HepG2 (cell line): ENCODE results near the gene RPTOR. TPM values are rescaled to one million over a fixed set of nuclear protein-coding genes. Genes with fewer than 3 reads are reported as not detected.

Experiments used
- ATAC-seq: fragments of 200-7000 bp; cut with Tn5 transposase; 3 replicates; pipeline ENCODE4 v1.9.1; 2020; ENCODE audit warnings: mild to moderate bottlenecking, moderate library complexity
- BruUV-seq: library from RNA; stranded (reverse); fragments of 400-500 nt; replicated peaks from 2 replicates; lab custom pipeline; 2021; lab: Mats Ljungman, UMichigan
- CTCF ChIA-PET: fragments of 300-600 bp; formaldehyde crosslinking; extraction: SDS; loops from one replicate; lab custom pipeline; 2021; ENCODE audit warnings: low total read pairs, inconsistent platforms, low intra/inter-chr PET ratio; lab: Yijun Ruan, JAX
- POLR2A ChIA-PET: fragments of 350-600 bp; sonication (Branson Sonifier 250); formaldehyde crosslinking; loops from one replicate; lab custom pipeline; 2020; ENCODE audit warnings: antibody characterized with exemption, inconsistent platforms; lab: Yijun Ruan, JAX
- DNase-seq: peaks from one replicate; pipeline ENCODE4 v3.0.0-alpha.2; 2015; ENCODE audit warnings: low spot score
- FAIRE-seq: peaks from 3 replicates; lab custom pipeline; 2011; peaks lifted over from hg19 to GRCh38; lab: Jason Lieb, UNC
- H2AFZ ChIP-seq: one replicate; pipeline ENCODE4 v1.6.1; 2011; ENCODE audit warnings: low read length, inconsistent platforms
- H3K27ac ChIP-seq: fragments of 300-600 bp; 3 replicates; pipeline ENCODE4 v1.8.0; 2011; ENCODE audit warnings: mixed run types, mild to moderate bottlenecking, mixed read lengths, low read length, inconsistent platforms; ENCODE audit not compliant: insufficient read depth; ENCODE audit errors: extremely low read length
- H3K27me3 ChIP-seq, 2 experiments: fragments of 200-600 bp in 1 of 2; 2 replicates in 1 of 2; 3 replicates in 1 of 2; pipeline versions ENCODE4 v1.6.0 to v1.8.0; 2011; ENCODE audit warnings: low read length in 2 of 2, mild to moderate bottlenecking in 2 of 2, moderate library complexity in 2 of 2, inconsistent platforms in 1 of 2; ENCODE audit not compliant: insufficient read depth in 2 of 2, control insufficient read depth in 1 of 2
- H3K36me3 ChIP-seq, 2 experiments: fragments of 200-600 bp in 1 of 2; replicated peaks in 1 of 2; 2 replicates in 1 of 2; 3 replicates in 1 of 2; pipeline versions ENCODE4 v1.5.1 to v1.8.0; 2011; ENCODE audit warnings: low read length in 2 of 2, inconsistent platforms in 1 of 2; ENCODE audit not compliant: insufficient read depth in 2 of 2, control insufficient read depth in 1 of 2
- H3K4me1 ChIP-seq: 2 replicates; pipeline ENCODE4 v1.5.1; 2012; ENCODE audit warnings: low read length, inconsistent platforms; ENCODE audit not compliant: insufficient read depth
- H3K4me2 ChIP-seq: 2 replicates; pipeline ENCODE4 v1.6.0; 2011; ENCODE audit warnings: low read depth, low read length, inconsistent platforms
- H3K4me3 ChIP-seq, 3 experiments: fragments of 200-600 bp in 1 of 3; sonication (generic), shearing (Covaris generic) in 1 of 3; replicated peaks in 1 of 3; 2 replicates each; pipeline ENCODE4 v1.5.1; 2011 to 2016; ENCODE audit warnings: low read length in 3 of 3, inconsistent platforms in 2 of 3, low read depth in 2 of 3, mild to moderate bottlenecking in 2 of 3, control low read depth in 1 of 3, mixed read lengths in 1 of 3; ENCODE audit not compliant: insufficient read depth in 1 of 3
- H3K79me2 ChIP-seq: one replicate; pipeline ENCODE4 v1.6.1; 2011; ENCODE audit warnings: low read length, inconsistent platforms; ENCODE audit not compliant: insufficient read depth
- H3K9ac ChIP-seq: 2 replicates; pipeline ENCODE4 v1.6.0; 2011; ENCODE audit warnings: mild to moderate bottlenecking, low read depth, low read length, inconsistent platforms; ENCODE audit not compliant: insufficient read depth
- H3K9me3 ChIP-seq: 2 replicates; pipeline ENCODE4 v1.5.1; 2012; ENCODE audit warnings: mild to moderate bottlenecking, low read length
- H4K20me1 ChIP-seq: 2 replicates; pipeline ENCODE4 v1.6.0; 2011; ENCODE audit warnings: inconsistent platforms, mild to moderate bottlenecking, low read length, moderate library complexity; ENCODE audit not compliant: insufficient read depth
- AGO2 ChIP-seq: fragments of 200-400 bp; formaldehyde crosslinking; optimal IDR thresholded peaks from 2 replicates; pipeline ENCODE3; 2017; ENCODE audit warnings: mild to moderate bottlenecking, low read depth, low read length, moderate library complexity
- ARID2 ChIP-seq: sonication (generic); formaldehyde crosslinking; IDR thresholded peaks from 2 replicates; pipeline ENCODE4 v1.8.1; 2022; ENCODE audit warnings: mild to moderate bottlenecking, missing genetic modification reagents, borderline replicate concordance
- CTCF ChIP-seq: sonication (generic); formaldehyde crosslinking; IDR thresholded peaks from 2 replicates; pipeline ENCODE4 v1.5.0; 2020; ENCODE audit warnings: mild to moderate bottlenecking, missing genetic modification reagents, moderate library complexity
- ERF ChIP-seq: IDR thresholded peaks from 2 replicates; pipeline ENCODE4 v1.6.1; 2018; ENCODE audit warnings: missing biosample characterization, missing genetic modification reagents
- ETV6 ChIP-seq: sonication (generic); formaldehyde crosslinking; conservative IDR thresholded peaks from 2 replicates; pipeline ENCODE4 v1.4.0; 2020; ENCODE audit warnings: missing genetic modification reagents
- EZH2 ChIP-seq: conservative IDR thresholded peaks from 2 replicates; pipeline ENCODE4 v1.6.1; 2012; ENCODE audit warnings: mild to moderate bottlenecking, low read depth, low read length, moderate library complexity
- FOXP1 ChIP-seq, 2 experiments: fragments of 450-650 bp in 1 of 2; IDR thresholded peaks; 2 replicates each; pipeline ENCODE4 v1.6.1; 2017 to 2018; ENCODE audit warnings: antibody characterized with exemption in 1 of 2
- GABPA ChIP-seq, 2 experiments: IDR thresholded peaks; 2 replicates each; pipeline ENCODE4 v1.6.1; 2011 to 2016; ENCODE audit warnings: low read depth in 2 of 2, low read length in 1 of 2, missing biosample characterization in 1 of 2, missing genetic modification characterization in 1 of 2
- HNF4A ChIP-seq: sonication (generic); formaldehyde crosslinking; IDR thresholded peaks from 2 replicates; pipeline ENCODE4 v1.4.0; 2020; ENCODE audit warnings: missing genetic modification reagents
- SMARCC2 ChIP-seq: fragments of 450-650 bp; IDR thresholded peaks from 2 replicates; pipeline ENCODE4 v1.6.1; 2017; ENCODE audit warnings: antibody characterized with exemption, mild to moderate bottlenecking
- TIGD3 ChIP-seq: sonication (generic); formaldehyde crosslinking; IDR thresholded peaks from 2 replicates; pipeline ENCODE4 v1.5.1; 2020; ENCODE audit warnings: mild to moderate bottlenecking, missing genetic modification reagents, borderline replicate concordance
- U2AF1 ChIP-seq: fragments of 200-400 bp; formaldehyde crosslinking; optimal IDR thresholded peaks from 2 replicates; pipeline ENCODE3; 2017; ENCODE audit warnings: mild to moderate bottlenecking, low read depth, low read length
- ZNF501 ChIP-seq: sonication (generic); formaldehyde crosslinking; IDR thresholded peaks from 2 replicates; pipeline ENCODE4 v1.5.1; 2020; ENCODE audit warnings: mild to moderate bottlenecking, moderate library complexity, missing genetic modification reagents
- WGBS: methylation state at CpG from one replicate; pipeline ENCODE4 v1.1.6; 2017; ENCODE audit warnings: low lambda C conversion rate; 5-methylcytosine and 5-hydroxymethylcytosine counted together
- in situ Hi-C: cut with HindIII; loops from 2 replicates; pipeline ENCODE4 v1.10.0; 2017; ENCODE audit warnings: low pct_unique_long_range_greater_than_20kb; ENCODE audit not compliant: extremely low pct_ligation_motif_present
- intact Hi-C: fragments of 100-400 bp; cut with micrococcal nuclease; formaldehyde crosslinking; loops from one replicate; pipeline ENCODE4 v1.10.0; 2022; ENCODE audit not compliant: unreplicated experiment
- polyA plus RNA-seq, 8 experiments: library from polyadenylated mRNA; depleted of rRNA in 3 of 8; stranded (reverse) in 7 of 8; unstranded in 1 of 8; fragments of >200 nt; fragmentation: Illumina TruSeq in 4 of 8; extraction: Trizol in 4 of 8; gene quantifications; 2 replicates each; pipeline versions ENCODE4 v1.2.1 to v1.2.3, GENCODE V29; 2011 to 2016; ENCODE audit warnings: low read depth in 4 of 8, missing spikeins in 1 of 8, mixed read lengths in 1 of 8; ENCODE audit not compliant: insufficient read depth in 1 of 8
- total RNA-seq, 5 experiments: library from RNA; depleted of rRNA; stranded (reverse); fragments of >200 nt; fragmentation: Illumina TruSeq; extraction: Trizol; gene quantifications; 2 replicates each; pipeline ENCODE4 v1.2.3, GENCODE V29; 2016; ENCODE audit warnings: low read depth in 1 of 5

Gene RPTOR
- total and polyA plus RNA-seq, 2 of the 13 experiments (the other 11 are each of a cell fraction or from before 2014, with no cell fraction given), result 6.6 to 25.3 TPM

GRCh38 chr17:80892900-80893603 is 348.4 kb downstream of the RPTOR start:
- TF ChIP-seq AGO2 (peak; percentile 21), ZNF501 (CRISPR knock-in tag) (no peak), GABPA (IDR thresholded peaks at IDR 0.05; ENCODE audit: low read depth, low read length) (0 out of 2 replicates have a peak, but pooled peaks have one; percentile 4), GABPA (CRISPR knock-in tag; IDR thresholded peaks at IDR 0.05; ENCODE audit: low read depth) (no peak), ERF (CRISPR knock-in tag) (no peak)
- ChIA-PET POLR2A (no interaction called here), CTCF (no interaction called here)
- intact Hi-C loops, result no loop called here
- ATAC-seq (no peak), FAIRE-seq (no peak), DNase-seq (no peak)
- Histone ChIP-seq H3K36me3 (peaks cover 30 to 73% of the 10 kb centered on the region in 2 experiments), H3K79me2 (no peaks in the 10 kb centered on the region), H3K9ac (no peak overlapping the region), H2AFZ (no peak overlapping the region), H3K27me3 (no peaks in the 10 kb centered on the region), H3K27ac (no peak overlapping the region), H3K9me3 (no peaks in the 10 kb centered on the region), H3K4me2 (no peak overlapping the region), H3K4me1 (no peaks in the 10 kb centered on the region), H4K20me1 (no peaks in the 10 kb centered on the region), H3K4me3 (no peak overlapping the region)
- WGBS, result 96% methylated on average over 27 of the region's 31 CpGs
- BruUV-seq, result no TSS peak
- in situ Hi-C loops, result no loop called here

GRCh38 chr17:80893604-80894438 is 349.2 kb downstream of the RPTOR start:
- H3K36me3 ChIP-seq, result peaks cover 31 to 67% of the 10 kb centered on the region in 2 experiments
- no peaks in the 10 kb centered on the region for H3K79me2 ChIP-seq
- FAIRE-seq (no peak), ATAC-seq (no peak), DNase-seq (no peak)
- no peaks in the 10 kb centered on the region for H3K4me1 ChIP-seq
- no peak overlapping the region for H3K4me2 ChIP-seq
- no peak overlapping the region for H2AFZ ChIP-seq
- ChIA-PET POLR2A (no interaction called here), CTCF (no interaction called here)
- no peak overlapping the region for H3K9ac ChIP-seq
- H3K27ac ChIP-seq, result no peak overlapping the region
- H3K27me3 ChIP-seq, result no peaks in the 10 kb centered on the region
- no TSS peak for BruUV-seq
- intact Hi-C loops (no loop called here), in situ Hi-C loops (no loop called here)
- 97% methylated on average over 31 of the region's 34 CpGs for WGBS
- H3K4me3 ChIP-seq, result no peak overlapping the region
- no peaks in the 10 kb centered on the region for H4K20me1 ChIP-seq
- no peaks in the 10 kb centered on the region for H3K9me3 ChIP-seq
- no peak for TF ChIP-seq ETV6 (CRISPR knock-in tag)
- TF ChIP-seq ARID2 (CRISPR knock-in tag), result no peak
- no peak for TF ChIP-seq CTCF (CRISPR knock-in tag)
- TF ChIP-seq U2AF1, result no peak
- TF ChIP-seq FOXP1 (IDR thresholded peaks at IDR 0.05), result no peak
- TF ChIP-seq FOXP1 (CRISPR knock-in tag; IDR thresholded peaks at IDR 0.05), result no peak
- TF ChIP-seq TIGD3, result no peak
- no peak for TF ChIP-seq EZH2
- TF ChIP-seq HNF4A (CRISPR knock-in tag), result no peak
- no peak for TF ChIP-seq SMARCC2
